ENCODE measurements around the gene MSH3. TPM values are rescaled to one million over a fixed set of nuclear protein-coding genes. Genes with fewer than 3 reads are reported as not detected.
A peak's percentile ranks its signal among the peaks of the same experiment; 100 is the strongest.
"Not testable (repeated sequence)": the region's sequence is repeated elsewhere in the genome, so short reads cannot be mapped to it uniquely, and the experiment has no call there.

MSH3 gene
- total RNA-seq, 3 donors from 2014 or later (not counting 1 experiment from before 2014, with no cell fraction given) = 11.6 to 17.1 (median 15.5) TPM

DNA sequence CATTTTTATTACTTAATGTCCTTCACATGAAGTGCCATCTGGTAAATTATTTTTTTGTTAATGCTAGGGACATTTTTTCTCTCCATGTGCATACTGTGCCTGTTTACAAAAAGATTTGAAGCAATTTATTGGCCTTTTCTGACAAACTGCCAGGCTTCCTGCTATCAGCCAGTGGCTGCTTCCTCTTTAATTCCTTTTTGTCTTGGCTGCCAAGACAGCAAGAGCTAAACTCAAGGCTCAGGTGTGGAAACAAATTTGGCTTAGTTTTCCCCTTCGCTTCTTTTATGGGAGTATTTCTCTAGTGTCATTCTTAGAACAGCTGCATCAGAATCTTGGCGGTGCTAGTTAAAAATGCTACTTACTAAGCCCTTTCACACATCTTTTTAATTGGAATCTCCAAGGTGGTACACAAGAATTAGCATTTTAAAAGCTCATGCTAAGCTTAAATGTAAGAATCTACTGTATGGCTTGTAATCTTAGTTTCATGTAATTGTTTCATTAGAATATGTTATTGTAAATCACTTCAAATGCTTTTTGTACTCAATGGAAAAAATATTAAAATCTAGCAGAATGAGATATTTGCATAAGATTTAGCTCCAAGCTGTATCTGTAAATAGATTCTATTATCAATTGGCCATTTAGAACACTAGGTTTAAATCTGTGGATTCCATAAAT is 171.5 kb downstream of the MSH3 start:
- H3K9me3 ChIP-seq (ENCODE audit: control insufficient read depth, insufficient read depth, low read length) = peaks cover 6% of the 10 kb centered on the region
- H3K27ac ChIP-seq (ENCODE audit: low read length) = no peak overlapping the region
- H3K36me3 ChIP-seq (ENCODE audit: control insufficient read depth, insufficient read depth, low read length) = peaks cover 2% of the 10 kb centered on the region
- 81% methylated on average over 2 of the region's 2 CpGs for WGBS (ENCODE audit: insufficient coverage)
- peaks cover 20% of the 10 kb centered on the region for H3K36me3 Mint-ChIP-seq
- ATAC-seq (no peak), DNase-seq (no peak)
- no peaks in the 10 kb centered on the region for H3K4me1 Mint-ChIP-seq
- intact Hi-C loops (cut with micrococcal nuclease) = no loop called here
- no peaks in the 10 kb centered on the region for H3K27me3 ChIP-seq (ENCODE audit: control insufficient read depth, insufficient read depth, low read length)
- H3K27ac Mint-ChIP-seq = no peak overlapping the region
- H3K27me3 Mint-ChIP-seq (ENCODE audit: low read depth in 2 of 2) = no peaks in the 10 kb centered on the region
- H3K4me3 Mint-ChIP-seq = no peak overlapping the region
- no peaks in the 10 kb centered on the region for H3K4me1 ChIP-seq (ENCODE audit: control insufficient read depth, insufficient read depth, low read length)
- TF ChIP-seq CTCF (IDR thresholded peaks at IDR 0.05) = no peak
- peaks cover 3 to 6% of the 10 kb centered on the region in 2 donors for H3K9me3 Mint-ChIP-seq
- H3K4me3 ChIP-seq (ENCODE audit: low read length) = no peak overlapping the region

GRCh38 chr5:80834710-80835109 is 180.3 kb downstream of the MSH3 start:
- H3K27ac ChIP-seq (ENCODE audit: low read length) = no peak overlapping the region
- ATAC-seq = no peak
- no peaks in the 10 kb centered on the region for H3K36me3 ChIP-seq (ENCODE audit: control insufficient read depth, insufficient read depth, low read length)
- no peak for DNase-seq
- TF ChIP-seq CTCF (IDR thresholded peaks at IDR 0.05) = no peak
- H3K27me3 ChIP-seq (ENCODE audit: control insufficient read depth, insufficient read depth, low read length) = no peaks in the 10 kb centered on the region
- H3K4me1 Mint-ChIP-seq = peaks cover 29 to 31% of the 10 kb centered on the region in 2 donors
- H3K4me3 Mint-ChIP-seq = no peak overlapping the region
- intact Hi-C loops (cut with micrococcal nuclease) = loop anchor here (10.0 kb wide), 1 partner anchor 120 kb away; no protein-coding TSS in a partner anchor
- H3K36me3 Mint-ChIP-seq = peaks cover 8% of the 10 kb centered on the region
- no peaks in the 10 kb centered on the region for H3K9me3 ChIP-seq (ENCODE audit: control insufficient read depth, insufficient read depth, low read length)
- H3K4me1 ChIP-seq (ENCODE audit: control insufficient read depth, insufficient read depth, low read length) = peaks cover 15% of the 10 kb centered on the region
- no peak overlapping the region for H3K4me3 ChIP-seq (ENCODE audit: low read length)
- H3K27me3 Mint-ChIP-seq (ENCODE audit: low read depth in 2 of 2) = no peaks in the 10 kb centered on the region
- peaks cover 0 to 3% of the 10 kb centered on the region in 2 donors for H3K9me3 Mint-ChIP-seq
- no peak overlapping the region for H3K27ac Mint-ChIP-seq

DNA sequence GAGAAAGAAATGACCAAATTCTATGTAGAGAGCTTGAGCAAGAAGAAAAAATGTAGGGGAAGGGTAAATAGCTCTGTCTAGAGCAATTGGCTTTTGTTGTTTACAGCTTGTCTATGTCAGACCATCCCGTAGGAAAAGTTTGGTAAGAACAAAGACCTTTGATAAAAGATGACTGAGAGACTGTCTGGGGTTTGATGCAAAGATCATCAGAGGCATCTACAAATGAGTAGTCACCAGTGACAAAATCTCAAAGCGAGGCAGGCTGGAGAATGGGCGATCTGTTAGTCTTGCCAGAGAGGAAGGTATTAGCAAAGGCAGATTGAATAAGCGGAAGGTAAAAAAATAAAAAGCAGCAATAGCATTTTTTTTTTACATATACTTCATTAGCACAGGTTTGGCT is 180.7 kb downstream of the MSH3 start:
- Histone ChIP-seq H3K27me3 (ENCODE audit: control insufficient read depth, insufficient read depth, low read length) (no peaks in the 10 kb centered on the region), H3K9me3 (ENCODE audit: control insufficient read depth, insufficient read depth, low read length) (no peaks in the 10 kb centered on the region), H3K4me1 (ENCODE audit: control insufficient read depth, insufficient read depth, low read length) (peaks cover 15% of the 10 kb centered on the region), H3K27ac (ENCODE audit: low read length) (no peak overlapping the region), H3K36me3 (ENCODE audit: control insufficient read depth, insufficient read depth, low read length) (no peaks in the 10 kb centered on the region), H3K4me3 (ENCODE audit: low read length) (no peak overlapping the region)
- Mint-ChIP-seq H3K27me3 (ENCODE audit: low read depth in 2 of 2) (no peaks in the 10 kb centered on the region), H3K9me3 (peaks cover 0 to 1% of the 10 kb centered on the region in 2 donors), H3K27ac (no peak overlapping the region), H3K36me3 (peaks cover 4% of the 10 kb centered on the region), H3K4me3 (no peak overlapping the region), H3K4me1 (peaks cover 29 to 31% of the 10 kb centered on the region in 2 donors)
- intact Hi-C loops (cut with micrococcal nuclease) = loop anchor here (10.0 kb wide), 1 partner anchor 120 kb away; no protein-coding TSS in a partner anchor
- TF ChIP-seq CTCF (IDR thresholded peaks at IDR 0.05) = no peak
- ATAC-seq = no peak
- DNase-seq = no peak
- 96% methylated on average over 3 of the region's 4 CpGs for WGBS (ENCODE audit: insufficient coverage)

DNA sequence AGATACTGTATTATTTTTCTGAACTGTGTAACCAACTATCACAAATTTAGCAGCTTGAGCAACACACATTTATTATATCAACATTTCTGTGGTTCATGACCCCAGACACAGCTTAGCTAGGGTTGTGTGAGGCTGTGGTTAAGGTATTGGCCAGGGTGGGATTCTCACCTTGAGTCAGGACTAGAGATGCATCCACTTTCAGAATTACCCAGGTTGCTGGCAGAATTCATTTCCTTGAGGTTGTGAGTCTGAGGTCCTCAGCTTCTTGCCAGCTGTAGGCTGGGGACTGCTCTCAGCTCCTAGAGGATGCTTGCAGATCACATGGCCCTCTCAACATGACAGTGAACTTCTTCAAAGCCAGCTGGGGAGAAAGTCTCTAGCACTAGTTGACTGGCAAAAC is 183.2 kb downstream of the MSH3 start:
- Histone ChIP-seq H3K27me3 (ENCODE audit: control insufficient read depth, insufficient read depth, low read length) (no peaks in the 10 kb centered on the region), H3K36me3 (ENCODE audit: control insufficient read depth, insufficient read depth, low read length) (no peaks in the 10 kb centered on the region), H3K4me1 (ENCODE audit: control insufficient read depth, insufficient read depth, low read length) (peaks cover 15% of the 10 kb centered on the region), H3K4me3 (ENCODE audit: low read length) (no peak overlapping the region), H3K9me3 (ENCODE audit: control insufficient read depth, insufficient read depth, low read length) (no peaks in the 10 kb centered on the region), H3K27ac (ENCODE audit: low read length) (no peak overlapping the region)
- Mint-ChIP-seq H3K27me3 (ENCODE audit: low read depth in 2 of 2) (no peaks in the 10 kb centered on the region), H3K36me3 (no peaks in the 10 kb centered on the region), H3K27ac (peak overlapping the region; percentile 67 to 77), H3K9me3 (no peaks in the 10 kb centered on the region), H3K4me3 (peak overlapping the region; percentile 45), H3K4me1 (peaks cover 29 to 33% of the 10 kb centered on the region in 2 donors)
- ATAC-seq = peak; percentile 80 to 95 (median 90)
- TF ChIP-seq CTCF (IDR thresholded peaks at IDR 0.05) = no peak
- DNase-seq = peak; percentile 15 to 41
- intact Hi-C loops (cut with micrococcal nuclease) = loop anchor here (10.0 kb wide), 1 partner anchor 123 kb away; no protein-coding TSS in a partner anchor

DNA sequence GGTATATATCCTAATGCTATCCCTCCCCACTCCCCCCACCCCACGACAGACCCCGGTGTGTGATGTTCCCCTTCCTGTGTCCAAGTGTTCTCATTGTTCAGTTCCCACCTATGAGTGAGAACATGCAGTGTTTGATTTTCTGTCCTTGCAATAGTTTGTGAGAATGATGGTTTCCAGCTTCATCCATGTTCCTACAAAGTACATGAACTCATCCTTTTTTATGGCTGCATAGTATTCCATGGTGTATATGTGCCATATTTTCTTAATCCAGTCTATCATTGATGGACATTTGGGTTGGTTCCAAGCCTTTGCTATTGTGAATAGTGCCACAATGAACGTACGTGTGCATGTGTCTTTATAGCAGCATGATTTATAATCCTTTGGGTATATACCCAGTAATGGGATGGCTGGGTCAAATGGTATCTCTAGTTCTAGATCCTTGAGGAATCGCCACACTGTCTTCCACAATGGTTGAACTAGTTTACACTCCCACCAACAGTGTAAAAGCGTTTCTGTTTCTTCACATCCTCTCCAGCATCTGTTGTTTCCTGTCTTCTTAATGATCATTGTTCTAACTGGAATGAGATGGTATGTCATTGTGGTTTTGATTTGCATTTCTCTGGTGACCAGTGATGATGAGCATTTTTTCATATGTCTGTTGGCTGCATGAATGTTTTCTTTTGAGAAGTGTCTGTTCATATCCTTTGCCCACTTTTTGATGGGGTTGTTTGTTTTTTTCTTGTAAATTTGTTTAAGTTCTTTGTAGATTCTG is 186.8 kb downstream of the MSH3 start:
- H3K4me1 Mint-ChIP-seq = peaks cover 41 to 48% of the 10 kb centered on the region in 2 donors
- H3K27ac Mint-ChIP-seq; ATAC-seq; H3K9me3 ChIP-seq (ENCODE audit: control insufficient read depth, insufficient read depth, low read length); H3K36me3 ChIP-seq (ENCODE audit: control insufficient read depth, insufficient read depth, low read length); H3K4me3 ChIP-seq (ENCODE audit: low read length); H3K27me3 Mint-ChIP-seq (ENCODE audit: low read depth in 2 of 2); DNase-seq; H3K9me3 Mint-ChIP-seq; H3K27ac ChIP-seq (ENCODE audit: low read length); H3K36me3 Mint-ChIP-seq; intact Hi-C loops (cut with micrococcal nuclease); H3K4me3 Mint-ChIP-seq; H3K27me3 ChIP-seq (ENCODE audit: control insufficient read depth, insufficient read depth, low read length): not testable (repeated sequence)
- H3K4me1 ChIP-seq (ENCODE audit: control insufficient read depth, insufficient read depth, low read length) = peaks cover 21% of the 10 kb centered on the region
- no CpG with 5 or more reads among the region's 6 CpGs for WGBS (ENCODE audit: insufficient coverage)

All from natural killer cell (primary cell).